Peyer's patch (tissue), 4 donors: Measurements from ENCODE around the gene ZFPM1.

ENCODE experiments used
- POLR2A ChIP-seq, 2 donors: fragments of 450-650 bp; IDR thresholded peaks; one replicate each; pipeline ENCODE4 v1.5.1; 2017; ENCODE audit warnings: antibody characterized with exemption in 2 of 2, mild to moderate bottlenecking in 2 of 2, moderate library complexity in 2 of 2
- TF ChIP-seq, protein P1 (sequence below), 6 experiments: fragments of 450-650 bp in 4 of 6; fragments of 200-600 bp in 2 of 6; sonication (generic) in 1 of 6; IDR thresholded peaks; one replicate each; pipeline ENCODE4 v1.5.1; 2017 to 2019; ENCODE audit warnings: antibody characterized with exemption in 6 of 6, mild to moderate bottlenecking in 3 of 6, moderate library complexity in 1 of 6

DNA sequence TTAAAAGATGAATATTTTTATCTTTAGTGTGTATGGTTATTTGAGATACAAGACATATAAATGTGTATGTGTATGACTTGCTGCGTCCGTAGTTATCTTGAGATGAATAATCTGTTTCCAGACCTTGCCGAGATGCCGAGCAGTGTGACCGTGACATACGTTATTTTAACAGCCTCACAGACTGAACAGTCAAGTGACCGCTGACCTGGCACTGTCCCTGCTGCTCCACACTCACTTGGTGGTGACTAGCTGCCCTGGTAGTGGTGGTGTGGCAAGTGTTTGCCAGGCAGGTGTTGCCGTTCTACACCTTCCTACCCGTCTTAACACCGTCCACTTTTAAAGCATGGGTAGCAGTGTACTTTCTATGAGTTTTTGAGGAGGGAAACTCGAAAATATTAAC, 122.2 kb downstream of the ZFPM1 start:
- TF ChIP-seq, protein P1, sequence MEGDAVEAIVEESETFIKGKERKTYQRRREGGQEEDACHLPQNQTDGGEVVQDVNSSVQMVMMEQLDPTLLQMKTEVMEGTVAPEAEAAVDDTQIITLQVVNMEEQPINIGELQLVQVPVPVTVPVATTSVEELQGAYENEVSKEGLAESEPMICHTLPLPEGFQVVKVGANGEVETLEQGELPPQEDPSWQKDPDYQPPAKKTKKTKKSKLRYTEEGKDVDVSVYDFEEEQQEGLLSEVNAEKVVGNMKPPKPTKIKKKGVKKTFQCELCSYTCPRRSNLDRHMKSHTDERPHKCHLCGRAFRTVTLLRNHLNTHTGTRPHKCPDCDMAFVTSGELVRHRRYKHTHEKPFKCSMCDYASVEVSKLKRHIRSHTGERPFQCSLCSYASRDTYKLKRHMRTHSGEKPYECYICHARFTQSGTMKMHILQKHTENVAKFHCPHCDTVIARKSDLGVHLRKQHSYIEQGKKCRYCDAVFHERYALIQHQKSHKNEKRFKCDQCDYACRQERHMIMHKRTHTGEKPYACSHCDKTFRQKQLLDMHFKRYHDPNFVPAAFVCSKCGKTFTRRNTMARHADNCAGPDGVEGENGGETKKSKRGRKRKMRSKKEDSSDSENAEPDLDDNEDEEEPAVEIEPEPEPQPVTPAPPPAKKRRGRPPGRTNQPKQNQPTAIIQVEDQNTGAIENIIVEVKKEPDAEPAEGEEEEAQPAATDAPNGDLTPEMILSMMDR (IDR thresholded peaks at IDR 0.05) = no peak
- TF ChIP-seq POLR2A (IDR thresholded peaks at IDR 0.05) = no peak
